Measurements from ENCODE around the gene CCDC83. TPM values are rescaled to one million over a fixed set of nuclear protein-coding genes. Genes with fewer than 3 reads are reported as not detected.
"Not testable (repeated sequence)": the region's sequence is repeated elsewhere in the genome, so short reads cannot be mapped to it uniquely, and the experiment has no call there.

CCDC83 gene
- total RNA-seq, 1 donor from 2014 or later: not detected

DNA sequence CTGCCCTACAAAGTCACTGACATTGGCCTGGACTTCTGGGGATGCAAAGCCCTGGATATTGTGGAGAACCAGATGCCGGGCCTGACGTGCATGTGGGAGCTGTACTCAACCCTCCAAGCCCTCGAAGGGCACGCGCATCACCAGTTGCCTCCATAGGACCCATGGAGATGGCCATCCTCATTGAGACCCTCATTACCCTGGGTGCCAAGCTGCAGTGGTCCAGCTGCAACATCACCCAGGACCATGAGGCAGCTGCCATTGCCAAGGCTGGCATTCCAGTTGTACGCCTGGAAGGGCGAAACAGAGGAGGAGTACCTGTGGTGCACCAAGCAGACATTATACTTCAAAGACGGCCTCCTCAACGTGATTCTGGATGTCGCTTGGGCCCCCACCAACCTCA lies 1.9 kb downstream of the CCDC83 start:
- Mint-ChIP-seq H3K4me3 (ENCODE audit: unreplicated experiment) (no peak overlapping the region), H3K9me3 (ENCODE audit: unreplicated experiment) (peaks cover 6% of the 10 kb centered on the region), H3K27ac (ENCODE audit: unreplicated experiment) (no peak overlapping the region), H3K4me1 (ENCODE audit: low read depth, unreplicated experiment) (peaks cover 10% of the 10 kb centered on the region), H3K27me3 (ENCODE audit: low read depth, unreplicated experiment) (no peaks in the 10 kb centered on the region), H3K36me3 (ENCODE audit: low read depth, unreplicated experiment) (peaks cover 2% of the 10 kb centered on the region)
- Histone ChIP-seq H3K4me3 (ENCODE audit: insufficient read depth, low read depth, low read length) (no peak overlapping the region), H3K79me2 (ENCODE audit: insufficient read depth, low read length) (no peaks in the 10 kb centered on the region), H3K27ac (ENCODE audit: low read depth, low read length) (no peak overlapping the region), H3K4me1 (ENCODE audit: insufficient read depth, low read length) (peaks cover 5% of the 10 kb centered on the region), H3K4me2 (ENCODE audit: low read length) (no peak overlapping the region), H4K20me1 (ENCODE audit: insufficient read depth, low read length) (no peaks in the 10 kb centered on the region), H3K36me3 (ENCODE audit: insufficient read depth, low read length) (no peaks in the 10 kb centered on the region), H2AFZ (ENCODE audit: low read depth, low read length) (no peak overlapping the region), H3K9me3 (ENCODE audit: insufficient read depth, low read depth, low read length) (no peaks in the 10 kb centered on the region), H3K27me3 (ENCODE audit: insufficient read depth, low read length) (no peaks in the 10 kb centered on the region), H3K9ac (ENCODE audit: low read length) (no peak overlapping the region)
- no peak for DNase-seq (ENCODE audit: low read depth)
- TF ChIP-seq, protein P1, sequence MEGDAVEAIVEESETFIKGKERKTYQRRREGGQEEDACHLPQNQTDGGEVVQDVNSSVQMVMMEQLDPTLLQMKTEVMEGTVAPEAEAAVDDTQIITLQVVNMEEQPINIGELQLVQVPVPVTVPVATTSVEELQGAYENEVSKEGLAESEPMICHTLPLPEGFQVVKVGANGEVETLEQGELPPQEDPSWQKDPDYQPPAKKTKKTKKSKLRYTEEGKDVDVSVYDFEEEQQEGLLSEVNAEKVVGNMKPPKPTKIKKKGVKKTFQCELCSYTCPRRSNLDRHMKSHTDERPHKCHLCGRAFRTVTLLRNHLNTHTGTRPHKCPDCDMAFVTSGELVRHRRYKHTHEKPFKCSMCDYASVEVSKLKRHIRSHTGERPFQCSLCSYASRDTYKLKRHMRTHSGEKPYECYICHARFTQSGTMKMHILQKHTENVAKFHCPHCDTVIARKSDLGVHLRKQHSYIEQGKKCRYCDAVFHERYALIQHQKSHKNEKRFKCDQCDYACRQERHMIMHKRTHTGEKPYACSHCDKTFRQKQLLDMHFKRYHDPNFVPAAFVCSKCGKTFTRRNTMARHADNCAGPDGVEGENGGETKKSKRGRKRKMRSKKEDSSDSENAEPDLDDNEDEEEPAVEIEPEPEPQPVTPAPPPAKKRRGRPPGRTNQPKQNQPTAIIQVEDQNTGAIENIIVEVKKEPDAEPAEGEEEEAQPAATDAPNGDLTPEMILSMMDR (IDR thresholded peaks at IDR 0.05; ENCODE audit: insufficient read depth, low read depth, low read length): no peak
- no peak for FAIRE-seq

DNA sequence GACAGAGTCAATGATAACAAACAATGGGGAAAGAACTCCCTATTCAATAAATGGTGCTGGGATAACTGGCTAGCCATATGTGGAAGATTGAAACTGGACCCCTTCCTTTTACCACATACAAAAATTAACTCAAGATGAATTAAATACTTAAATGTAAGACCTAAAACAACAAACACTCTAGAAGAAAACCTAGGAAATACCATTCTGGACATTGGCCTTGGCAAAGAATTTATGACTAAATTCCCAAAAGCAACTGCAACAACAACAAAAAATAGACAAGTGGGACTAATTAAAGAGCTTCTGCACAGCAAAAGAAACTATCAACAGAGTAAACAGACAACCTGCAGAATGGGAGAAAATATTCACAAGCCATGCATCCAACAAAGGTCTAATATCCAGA lies 4.4 kb downstream of the CCDC83 start:
- H3K36me3 ChIP-seq (ENCODE audit: insufficient read depth, low read length); H3K4me1 Mint-ChIP-seq (ENCODE audit: low read depth, unreplicated experiment); FAIRE-seq; H3K9me3 Mint-ChIP-seq (ENCODE audit: unreplicated experiment); H3K4me1 ChIP-seq (ENCODE audit: insufficient read depth, low read length); H3K27ac ChIP-seq (ENCODE audit: low read depth, low read length); H3K4me2 ChIP-seq (ENCODE audit: low read length); H3K9ac ChIP-seq (ENCODE audit: low read length); H2AFZ ChIP-seq (ENCODE audit: low read depth, low read length); H3K9me3 ChIP-seq (ENCODE audit: insufficient read depth, low read depth, low read length); H3K79me2 ChIP-seq (ENCODE audit: insufficient read depth, low read length); H4K20me1 ChIP-seq (ENCODE audit: insufficient read depth, low read length); H3K27me3 ChIP-seq (ENCODE audit: insufficient read depth, low read length); H3K4me3 ChIP-seq (ENCODE audit: insufficient read depth, low read depth, low read length); H3K27ac Mint-ChIP-seq (ENCODE audit: unreplicated experiment); H3K36me3 Mint-ChIP-seq (ENCODE audit: low read depth, unreplicated experiment); H3K27me3 Mint-ChIP-seq (ENCODE audit: low read depth, unreplicated experiment); DNase-seq (ENCODE audit: low read depth); H3K4me3 Mint-ChIP-seq (ENCODE audit: unreplicated experiment): not testable (repeated sequence)

DNA sequence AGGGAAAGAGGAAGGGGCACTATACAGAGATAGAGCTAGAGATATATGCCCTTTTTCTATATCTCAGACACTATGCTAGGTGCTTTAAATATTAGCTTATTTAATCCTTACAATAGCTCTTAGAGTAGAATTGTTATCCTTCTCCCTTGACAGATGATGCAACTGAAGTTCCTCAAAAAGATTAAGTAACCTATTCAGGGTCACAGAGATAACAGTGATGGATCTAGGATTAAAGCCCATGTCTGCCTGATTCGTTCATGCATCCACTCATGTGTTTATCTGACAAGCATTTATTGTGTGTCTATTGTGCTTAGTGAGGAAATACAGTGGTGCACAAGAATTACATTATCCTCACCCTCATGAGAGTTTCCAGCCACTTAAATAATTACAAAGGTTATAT lies 8.7 kb downstream of the CCDC83 start:
- no peak for TF ChIP-seq EZH2 (IDR thresholded peaks at IDR 0.05; ENCODE audit: insufficient read depth, low read length)
- TF ChIP-seq, protein P1 (IDR thresholded peaks at IDR 0.05; ENCODE audit: insufficient read depth, low read depth, low read length): no peak
- Histone ChIP-seq H3K4me2 (ENCODE audit: low read length) (no peak overlapping the region), H3K79me2 (ENCODE audit: insufficient read depth, low read length) (no peaks in the 10 kb centered on the region), H3K36me3 (ENCODE audit: insufficient read depth, low read length) (no peaks in the 10 kb centered on the region), H2AFZ (ENCODE audit: low read depth, low read length) (no peak overlapping the region), H3K27me3 (ENCODE audit: insufficient read depth, low read length) (no peaks in the 10 kb centered on the region), H3K9me3 (ENCODE audit: insufficient read depth, low read depth, low read length) (no peaks in the 10 kb centered on the region), H4K20me1 (ENCODE audit: insufficient read depth, low read length) (no peaks in the 10 kb centered on the region), H3K27ac (ENCODE audit: low read depth, low read length) (no peak overlapping the region), H3K4me3 (ENCODE audit: insufficient read depth, low read depth, low read length) (no peak overlapping the region), H3K9ac (ENCODE audit: low read length) (no peak overlapping the region), H3K4me1 (ENCODE audit: insufficient read depth, low read length) (no peaks in the 10 kb centered on the region)
- Mint-ChIP-seq H3K36me3 (ENCODE audit: low read depth, unreplicated experiment) (no peaks in the 10 kb centered on the region), H3K27ac (ENCODE audit: unreplicated experiment) (no peak overlapping the region), H3K9me3 (ENCODE audit: unreplicated experiment) (peaks cover 2% of the 10 kb centered on the region), H3K4me3 (ENCODE audit: unreplicated experiment) (no peak overlapping the region), H3K4me1 (ENCODE audit: low read depth, unreplicated experiment) (peaks cover 6% of the 10 kb centered on the region), H3K27me3 (ENCODE audit: low read depth, unreplicated experiment) (no peaks in the 10 kb centered on the region)
- DNase-seq (ENCODE audit: low read depth): no peak
- no peak for FAIRE-seq
